Measurements from ENCODE around the gene COQ10A.

DNA sequence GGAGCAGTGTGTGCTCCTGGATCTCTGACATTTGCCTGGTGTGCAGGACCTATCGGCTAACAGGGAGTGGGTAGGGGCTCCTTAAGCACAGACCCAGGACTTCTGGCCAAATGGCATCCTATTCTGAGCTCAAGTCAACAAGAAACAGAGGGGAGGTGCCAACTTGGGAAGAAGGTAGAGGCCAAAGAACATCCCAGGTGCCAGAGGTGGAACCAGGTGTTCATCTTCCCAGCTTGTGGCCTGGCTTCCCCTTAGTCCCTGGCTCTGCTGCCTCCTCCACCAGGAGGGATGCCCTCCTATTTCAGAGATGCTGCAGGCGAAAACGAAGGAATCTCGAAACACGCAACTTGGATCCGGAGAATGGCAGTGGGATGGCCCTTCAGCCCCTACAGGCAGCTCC is 30.7 kb upstream of the COQ10A start:
- TF ChIP-seq EZH2 (IDR thresholded peaks at IDR 0.05; ENCODE audit: low read length, missing control alignments): no peak
- TF ChIP-seq, protein P1, sequence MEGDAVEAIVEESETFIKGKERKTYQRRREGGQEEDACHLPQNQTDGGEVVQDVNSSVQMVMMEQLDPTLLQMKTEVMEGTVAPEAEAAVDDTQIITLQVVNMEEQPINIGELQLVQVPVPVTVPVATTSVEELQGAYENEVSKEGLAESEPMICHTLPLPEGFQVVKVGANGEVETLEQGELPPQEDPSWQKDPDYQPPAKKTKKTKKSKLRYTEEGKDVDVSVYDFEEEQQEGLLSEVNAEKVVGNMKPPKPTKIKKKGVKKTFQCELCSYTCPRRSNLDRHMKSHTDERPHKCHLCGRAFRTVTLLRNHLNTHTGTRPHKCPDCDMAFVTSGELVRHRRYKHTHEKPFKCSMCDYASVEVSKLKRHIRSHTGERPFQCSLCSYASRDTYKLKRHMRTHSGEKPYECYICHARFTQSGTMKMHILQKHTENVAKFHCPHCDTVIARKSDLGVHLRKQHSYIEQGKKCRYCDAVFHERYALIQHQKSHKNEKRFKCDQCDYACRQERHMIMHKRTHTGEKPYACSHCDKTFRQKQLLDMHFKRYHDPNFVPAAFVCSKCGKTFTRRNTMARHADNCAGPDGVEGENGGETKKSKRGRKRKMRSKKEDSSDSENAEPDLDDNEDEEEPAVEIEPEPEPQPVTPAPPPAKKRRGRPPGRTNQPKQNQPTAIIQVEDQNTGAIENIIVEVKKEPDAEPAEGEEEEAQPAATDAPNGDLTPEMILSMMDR (conservative IDR thresholded peaks at IDR 0.05 in 1 of 2, IDR thresholded peaks at IDR 0.05 in 1 of 2; ENCODE audit: low read depth in 1 of 2, low read length in 2 of 2): no peak
